ENCODE results near the gene ZNF385B.

DNA sequence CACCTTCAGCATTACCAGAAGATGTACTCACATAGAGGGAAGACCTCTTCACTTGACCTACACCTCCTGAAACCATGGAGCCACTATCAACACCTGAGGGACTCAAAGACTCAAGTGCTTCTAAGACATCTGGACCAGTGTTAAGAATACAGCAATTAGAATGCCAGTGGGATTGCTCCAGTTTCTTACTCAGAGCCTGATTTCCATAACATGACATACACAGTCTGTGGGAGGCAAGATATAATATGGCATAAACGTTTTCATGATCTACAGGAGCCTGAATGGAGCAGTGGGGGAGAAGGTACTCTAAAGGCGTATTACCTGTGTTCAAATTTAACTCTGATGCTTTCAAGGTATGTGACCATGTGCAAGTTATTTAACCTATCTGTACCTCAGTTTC is 57.2 kb downstream of the ZNF385B start:
- TF ChIP-seq, protein P1, sequence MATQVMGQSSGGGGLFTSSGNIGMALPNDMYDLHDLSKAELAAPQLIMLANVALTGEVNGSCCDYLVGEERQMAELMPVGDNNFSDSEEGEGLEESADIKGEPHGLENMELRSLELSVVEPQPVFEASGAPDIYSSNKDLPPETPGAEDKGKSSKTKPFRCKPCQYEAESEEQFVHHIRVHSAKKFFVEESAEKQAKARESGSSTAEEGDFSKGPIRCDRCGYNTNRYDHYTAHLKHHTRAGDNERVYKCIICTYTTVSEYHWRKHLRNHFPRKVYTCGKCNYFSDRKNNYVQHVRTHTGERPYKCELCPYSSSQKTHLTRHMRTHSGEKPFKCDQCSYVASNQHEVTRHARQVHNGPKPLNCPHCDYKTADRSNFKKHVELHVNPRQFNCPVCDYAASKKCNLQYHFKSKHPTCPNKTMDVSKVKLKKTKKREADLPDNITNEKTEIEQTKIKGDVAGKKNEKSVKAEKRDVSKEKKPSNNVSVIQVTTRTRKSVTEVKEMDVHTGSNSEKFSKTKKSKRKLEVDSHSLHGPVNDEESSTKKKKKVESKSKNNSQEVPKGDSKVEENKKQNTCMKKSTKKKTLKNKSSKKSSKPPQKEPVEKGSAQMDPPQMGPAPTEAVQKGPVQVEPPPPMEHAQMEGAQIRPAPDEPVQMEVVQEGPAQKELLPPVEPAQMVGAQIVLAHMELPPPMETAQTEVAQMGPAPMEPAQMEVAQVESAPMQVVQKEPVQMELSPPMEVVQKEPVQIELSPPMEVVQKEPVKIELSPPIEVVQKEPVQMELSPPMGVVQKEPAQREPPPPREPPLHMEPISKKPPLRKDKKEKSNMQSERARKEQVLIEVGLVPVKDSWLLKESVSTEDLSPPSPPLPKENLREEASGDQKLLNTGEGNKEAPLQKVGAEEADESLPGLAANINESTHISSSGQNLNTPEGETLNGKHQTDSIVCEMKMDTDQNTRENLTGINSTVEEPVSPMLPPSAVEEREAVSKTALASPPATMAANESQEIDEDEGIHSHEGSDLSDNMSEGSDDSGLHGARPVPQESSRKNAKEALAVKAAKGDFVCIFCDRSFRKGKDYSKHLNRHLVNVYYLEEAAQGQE (IDR thresholded peaks at IDR 0.05; ENCODE audit: insufficient read depth in 1 of 2, low read depth in 2 of 2, low read length in 2 of 2): no peak
- TF ChIP-seq SIN3A (IDR thresholded peaks at IDR 0.05; ENCODE audit: borderline replicate concordance, insufficient read depth, low read length) (no peak), POLR2AphosphoS5 (IDR thresholded peaks at IDR 0.05; ENCODE audit: low read depth, low read length) (no peak), TAF1 (IDR thresholded peaks at IDR 0.05; ENCODE audit: borderline replicate concordance, insufficient read depth, low read length) (no peak)
